ENCODE results near the gene PEBP1.

GRCh38 chr12:118160536-118160935 is 24.6 kb downstream of the PEBP1 start:
- TF ChIP-seq, protein P1, sequence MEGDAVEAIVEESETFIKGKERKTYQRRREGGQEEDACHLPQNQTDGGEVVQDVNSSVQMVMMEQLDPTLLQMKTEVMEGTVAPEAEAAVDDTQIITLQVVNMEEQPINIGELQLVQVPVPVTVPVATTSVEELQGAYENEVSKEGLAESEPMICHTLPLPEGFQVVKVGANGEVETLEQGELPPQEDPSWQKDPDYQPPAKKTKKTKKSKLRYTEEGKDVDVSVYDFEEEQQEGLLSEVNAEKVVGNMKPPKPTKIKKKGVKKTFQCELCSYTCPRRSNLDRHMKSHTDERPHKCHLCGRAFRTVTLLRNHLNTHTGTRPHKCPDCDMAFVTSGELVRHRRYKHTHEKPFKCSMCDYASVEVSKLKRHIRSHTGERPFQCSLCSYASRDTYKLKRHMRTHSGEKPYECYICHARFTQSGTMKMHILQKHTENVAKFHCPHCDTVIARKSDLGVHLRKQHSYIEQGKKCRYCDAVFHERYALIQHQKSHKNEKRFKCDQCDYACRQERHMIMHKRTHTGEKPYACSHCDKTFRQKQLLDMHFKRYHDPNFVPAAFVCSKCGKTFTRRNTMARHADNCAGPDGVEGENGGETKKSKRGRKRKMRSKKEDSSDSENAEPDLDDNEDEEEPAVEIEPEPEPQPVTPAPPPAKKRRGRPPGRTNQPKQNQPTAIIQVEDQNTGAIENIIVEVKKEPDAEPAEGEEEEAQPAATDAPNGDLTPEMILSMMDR (IDR thresholded peaks at IDR 0.05), result no peak
- no peak for TF ChIP-seq POLR2A (IDR thresholded peaks at IDR 0.05)
